G401.6 (cell line): ENCODE measurements around the gene GOLGA8T.
"Not testable (repeated sequence)": the region's sequence is repeated elsewhere in the genome, so short reads cannot be mapped to it uniquely, and the experiment has no call there.

ENCODE experiments used
- FAIRE-seq: peaks from 2 replicates; lab custom pipeline; 2012; peaks lifted over from hg19 to GRCh38; lab: Jason Lieb, UNC

Gene GOLGA8T

GRCh38 chr15:30134751-30135150, at the start of gene GOLGA8T:
Gene GOLGA8T (plus strand): TSS chr15:30135051. CDS start chr15:30135149, 98 bp downstream.
- FAIRE-seq = not testable (repeated sequence)

- not testable (repeated sequence) for FAIRE-seq
Measured at GRCh38 chr15:30097827-30098226, 37.0 kb upstream of the GOLGA8T start.

- FAIRE-seq = not testable (repeated sequence)
Measured at GRCh38 chr15:30102890-30103289, 32.0 kb upstream of the GOLGA8T start.

GRCh38 chr15:30103941-30104507, 30.8 kb upstream of the GOLGA8T start:
- not testable (repeated sequence) for FAIRE-seq

GRCh38 chr15:30110591-30110990, 24.3 kb upstream of the GOLGA8T start:
- not testable (repeated sequence) for FAIRE-seq

GRCh38 chr15:30130066-30130465, 4.8 kb upstream of the GOLGA8T start:
- not testable (repeated sequence) for FAIRE-seq

GRCh38 chr15:30143246-30143645, 8.4 kb downstream of the GOLGA8T start:
- not testable (repeated sequence) for FAIRE-seq

GRCh38 chr15:30149891-30150290, 15.0 kb downstream of the GOLGA8T start:
- FAIRE-seq = not testable (repeated sequence)

- FAIRE-seq = not testable (repeated sequence)
Measured at GRCh38 chr15:30162479-30163357, 27.9 kb downstream of the GOLGA8T start.

GRCh38 chr15:30163759-30164158, 28.9 kb downstream of the GOLGA8T start:
- not testable (repeated sequence) for FAIRE-seq

- not testable (repeated sequence) for FAIRE-seq
Measured at GRCh38 chr15:30164257-30164656, 29.4 kb downstream of the GOLGA8T start.

- FAIRE-seq = not testable (repeated sequence)
Measured at GRCh38 chr15:30167403-30167802, 32.6 kb downstream of the GOLGA8T start.

- not testable (repeated sequence) for FAIRE-seq
Measured at GRCh38 chr15:30167886-30168285, 33.0 kb downstream of the GOLGA8T start.

GRCh38 chr15:30171452-30171851, 36.6 kb downstream of the GOLGA8T start:
- not testable (repeated sequence) for FAIRE-seq

- FAIRE-seq = not testable (repeated sequence)
Measured at GRCh38 chr15:30173041-30173608, 38.3 kb downstream of the GOLGA8T start.

GRCh38 chr15:30175291-30175690, 40.4 kb downstream of the GOLGA8T start:
- FAIRE-seq = not testable (repeated sequence)

- not testable (repeated sequence) for FAIRE-seq
Measured at GRCh38 chr15:30176613-30177012, 41.8 kb downstream of the GOLGA8T start.

GRCh38 chr15:30179814-30180213, 45.0 kb downstream of the GOLGA8T start:
- not testable (repeated sequence) for FAIRE-seq

GRCh38 chr15:30185495-30185894, 50.6 kb downstream of the GOLGA8T start:
- not testable (repeated sequence) for FAIRE-seq

- FAIRE-seq = not testable (repeated sequence)
Measured at GRCh38 chr15:30187429-30187828, 52.6 kb downstream of the GOLGA8T start.

GRCh38 chr15:30189754-30190153, 54.9 kb downstream of the GOLGA8T start:
- FAIRE-seq = not testable (repeated sequence)

- not testable (repeated sequence) for FAIRE-seq
Measured at GRCh38 chr15:30191143-30191542, 56.3 kb downstream of the GOLGA8T start.

GRCh38 chr15:30191639-30192038, 56.8 kb downstream of the GOLGA8T start:
- not testable (repeated sequence) for FAIRE-seq
